SU-DHL-6 (cell line): ENCODE results near the gene COL10A1.

Experiments
- CTCF ChIP-seq: fragments of 200-600 bp; sonication (generic); IDR thresholded peaks from one replicate; pipeline ENCODE4 v1.5.1; 2017; ENCODE audit warnings: antibody characterized with exemption, mild to moderate bottlenecking, low read length, moderate library complexity; ENCODE audit not compliant: insufficient read depth, poor library complexity, severe bottlenecking
- EZH2phosphoT487 ChIP-seq: fragments of 200-600 bp; sonication (generic), shearing (Covaris generic); conservative IDR thresholded peaks from 2 replicates; pipeline ENCODE4 v1.6.1; 2018; ENCODE audit warnings: mild to moderate bottlenecking, antibody characterized with exemption, low read length, moderate library complexity, mixed read lengths

- TF ChIP-seq CTCF (no peak), EZH2phosphoT487 (no peak)
These were observed 47.0 kb downstream of the COL10A1 start for GRCh38 chr6:116078945-116079344.
